TTC549 (cell line): Measurements from ENCODE around the gene PRIMA1.

Source experiments
- FAIRE-seq: peaks from 2 replicates; lab custom pipeline; 2012; peaks lifted over from hg19 to GRCh38; lab: Jason Lieb, UNC

Gene PRIMA1

GRCh38 chr14:93753647-93754046 is 34.6 kb downstream of the PRIMA1 start:
- no peak for FAIRE-seq

- no peak for FAIRE-seq
These were observed 35.2 kb downstream of the PRIMA1 start for GRCh38 chr14:93752980-93753561.

GRCh38 chr14:93751946-93752655 is 36.2 kb downstream of the PRIMA1 start:
- FAIRE-seq: no peak

GRCh38 chr14:93749076-93749420 is 39.2 kb downstream of the PRIMA1 start:
- FAIRE-seq: no peak

- no peak for FAIRE-seq
These were observed 39.8 kb downstream of the PRIMA1 start for GRCh38 chr14:93748208-93749075.

GRCh38 chr14:93747560-93747959 is 40.7 kb downstream of the PRIMA1 start:
- FAIRE-seq: no peak

GRCh38 chr14:93747102-93747501 is 41.2 kb downstream of the PRIMA1 start:
- FAIRE-seq: no peak

- no peak for FAIRE-seq
These were observed 42.5 kb downstream of the PRIMA1 start for GRCh38 chr14:93745603-93746273.

GRCh38 chr14:93744876-93745275 is 43.4 kb downstream of the PRIMA1 start:
- FAIRE-seq: no peak

- no peak for FAIRE-seq
These were observed 44.1 kb downstream of the PRIMA1 start for GRCh38 chr14:93744176-93744575.

- no peak for FAIRE-seq
These were observed 44.8 kb downstream of the PRIMA1 start for GRCh38 chr14:93743270-93744060.

GRCh38 chr14:93742761-93743160 is 45.5 kb downstream of the PRIMA1 start:
- no peak for FAIRE-seq

- no peak for FAIRE-seq
These were observed 46.6 kb downstream of the PRIMA1 start for GRCh38 chr14:93741556-93742230.

GRCh38 chr14:93737634-93738033 is 50.7 kb downstream of the PRIMA1 start:
- FAIRE-seq: no peak

GRCh38 chr14:93736378-93737014 is 51.8 kb downstream of the PRIMA1 start:
- FAIRE-seq: no peak

GRCh38 chr14:93735206-93735605 is 53.1 kb downstream of the PRIMA1 start:
- FAIRE-seq: no peak

- no peak for FAIRE-seq
These were observed 54.0 kb downstream of the PRIMA1 start for GRCh38 chr14:93734086-93734822.

- FAIRE-seq: no peak
These were observed 54.7 kb downstream of the PRIMA1 start for GRCh38 chr14:93733631-93734030.

- no peak for FAIRE-seq
These were observed 55.1 kb downstream of the PRIMA1 start for GRCh38 chr14:93733231-93733630.

GRCh38 chr14:93732524-93732923 is 55.8 kb downstream of the PRIMA1 start:
- no peak for FAIRE-seq
